Adrenal gland (tissue), 5 donors: ENCODE measurements around the gene PABPN1.

Experiments
- POLR2A ChIP-seq, 2 donors: fragments of 450-650 bp; IDR thresholded peaks; one replicate each; pipeline ENCODE4 v1.6.1; 2017; ENCODE audit warnings: antibody characterized with exemption in 2 of 2, mild to moderate bottlenecking in 2 of 2, moderate library complexity in 1 of 2
- TF ChIP-seq, protein P1 (sequence below), 6 experiments: fragments of 450-650 bp in 4 of 6; fragments of 200-600 bp in 2 of 6; sonication (generic) in 1 of 6; IDR thresholded peaks; 1 replicate in 5 of 6; 2 replicates in 1 of 6; pipeline versions ENCODE4 v1.5.1 to v1.8.0; 2016 to 2021; ENCODE audit warnings: antibody characterized with exemption in 6 of 6, mild to moderate bottlenecking in 2 of 6, moderate library complexity in 1 of 6
- donor health status: DM: no; HTN: no; CAD: no.

- no peak for TF ChIP-seq POLR2A (IDR thresholded peaks at IDR 0.05)
- TF ChIP-seq, protein P1, sequence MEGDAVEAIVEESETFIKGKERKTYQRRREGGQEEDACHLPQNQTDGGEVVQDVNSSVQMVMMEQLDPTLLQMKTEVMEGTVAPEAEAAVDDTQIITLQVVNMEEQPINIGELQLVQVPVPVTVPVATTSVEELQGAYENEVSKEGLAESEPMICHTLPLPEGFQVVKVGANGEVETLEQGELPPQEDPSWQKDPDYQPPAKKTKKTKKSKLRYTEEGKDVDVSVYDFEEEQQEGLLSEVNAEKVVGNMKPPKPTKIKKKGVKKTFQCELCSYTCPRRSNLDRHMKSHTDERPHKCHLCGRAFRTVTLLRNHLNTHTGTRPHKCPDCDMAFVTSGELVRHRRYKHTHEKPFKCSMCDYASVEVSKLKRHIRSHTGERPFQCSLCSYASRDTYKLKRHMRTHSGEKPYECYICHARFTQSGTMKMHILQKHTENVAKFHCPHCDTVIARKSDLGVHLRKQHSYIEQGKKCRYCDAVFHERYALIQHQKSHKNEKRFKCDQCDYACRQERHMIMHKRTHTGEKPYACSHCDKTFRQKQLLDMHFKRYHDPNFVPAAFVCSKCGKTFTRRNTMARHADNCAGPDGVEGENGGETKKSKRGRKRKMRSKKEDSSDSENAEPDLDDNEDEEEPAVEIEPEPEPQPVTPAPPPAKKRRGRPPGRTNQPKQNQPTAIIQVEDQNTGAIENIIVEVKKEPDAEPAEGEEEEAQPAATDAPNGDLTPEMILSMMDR (IDR thresholded peaks at IDR 0.05): no peak
These were observed 5.5 kb downstream of the PABPN1 start for GRCh38 chr14:23326491-23327332.
